ENCODE measurements around the gene TMEM43. TPM values are rescaled to one million over a fixed set of nuclear protein-coding genes. Genes with fewer than 3 reads are reported as not detected.

TMEM43 gene
- total and polyA plus RNA-seq, 2 of the 13 experiments (the other 11 are each of a cell fraction or from before 2014, with no cell fraction given), result 48.9 to 50.5 TPM

DNA sequence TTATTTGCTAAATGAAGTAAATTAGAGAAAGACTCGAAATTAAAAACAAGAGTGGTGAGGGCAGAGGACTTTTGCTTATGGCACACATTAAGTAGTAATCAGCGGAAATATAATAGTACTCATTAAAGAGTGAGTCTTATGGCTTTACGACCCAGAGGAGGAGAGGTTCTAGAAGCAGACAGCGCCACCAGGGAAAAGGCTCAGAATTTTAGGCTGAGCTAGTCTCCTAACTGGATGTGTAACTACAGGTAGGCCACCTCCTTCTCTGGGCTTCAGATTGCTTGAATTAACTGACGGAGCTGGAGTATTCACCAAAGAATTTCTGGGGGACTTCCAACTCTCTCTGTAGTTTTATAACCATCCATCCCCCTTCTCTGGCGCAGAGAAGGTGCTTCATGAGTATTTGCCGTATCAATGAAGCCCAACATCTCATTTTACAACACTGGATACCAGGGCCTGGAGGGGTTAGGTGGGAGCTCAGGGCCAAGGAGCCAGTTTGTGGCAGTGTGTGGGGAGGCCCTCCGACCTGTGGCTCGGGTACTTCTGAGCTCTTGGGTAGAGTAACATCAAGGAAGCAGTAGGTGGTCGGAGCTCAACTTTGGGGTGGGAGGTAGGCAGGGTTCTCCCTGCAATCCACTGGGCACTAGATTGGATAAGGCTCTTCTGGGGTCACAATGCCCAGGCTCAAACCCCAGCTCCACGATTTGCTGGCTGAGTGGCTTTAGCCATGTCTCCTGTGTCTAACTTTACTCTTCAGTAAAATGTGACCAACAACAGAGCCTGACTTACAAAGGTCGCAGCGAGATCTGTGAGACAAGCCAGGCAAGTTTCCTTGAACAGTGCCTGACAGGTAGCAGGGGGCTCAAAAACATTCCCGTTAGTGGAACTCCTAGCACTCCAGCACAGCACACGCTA lies 1.3 kb upstream of the TMEM43 start:
- Histone ChIP-seq H3K9ac (ENCODE audit: insufficient read depth, low read depth, low read length) (peak overlapping the region; percentile 90), H3K4me2 (ENCODE audit: low read depth, low read length) (peak overlapping the region; percentile 91), H3K79me2 (ENCODE audit: insufficient read depth, low read length) (peaks cover 58% of the 10 kb centered on the region), H4K20me1 (ENCODE audit: insufficient read depth, low read length) (peaks cover 16% of the 10 kb centered on the region), H3K9me3 (ENCODE audit: low read length) (no peaks in the 10 kb centered on the region), H3K36me3 (replicated peaks in 1 of 2; ENCODE audit: control insufficient read depth in 1 of 2, insufficient read depth in 2 of 2, low read length in 2 of 2) (peaks cover 1 to 18% of the 10 kb centered on the region in 2 experiments; a peak in 3 of 5 replicates), H3K4me3 (replicated peaks in 1 of 3; ENCODE audit: insufficient read depth in 1 of 3, low read depth in 2 of 3, low read length in 3 of 3) (peak overlapping the region; percentile 52 to 95 (median 80)), H3K4me1 (ENCODE audit: insufficient read depth, low read length) (peaks cover 65% of the 10 kb centered on the region), H3K27me3 (ENCODE audit: control insufficient read depth in 1 of 2, insufficient read depth in 2 of 2, low read length in 2 of 2) (no peaks in the 10 kb centered on the region; a peak in 1 of 5 replicates), H3K27ac (ENCODE audit: extremely low read length, insufficient read depth, low read length) (peak overlapping the region; percentile 95), H2AFZ (ENCODE audit: low read length) (no peak overlapping the region)
- CTCF ChIA-PET (ENCODE audit: low intra/inter-chr PET ratio, low total read pairs), result no interaction called here
- peak; percentile 28 for FAIRE-seq
- 49% methylated on average over 9 of the region's 15 CpGs for WGBS (ENCODE audit: low lambda C conversion rate)
- TSS peak; percentile 63 for BruUV-seq (replicated peaks)
- DNase-seq (ENCODE audit: low spot score), result no peak
- POLR2A ChIA-PET, result interaction anchor here (1.3 to 5.0 kb wide), 6 partner anchors 11 to 644 kb away, joined by 3 to 75 read pairs (median 12); partner anchors contain the start of genes HDAC11, LSM3 and XPC
- in situ Hi-C loops (cut with HindIII; ENCODE audit: extremely low pct_ligation_motif_present, low pct_unique_long_range_greater_than_20kb), result no loop called here
- no peak for ATAC-seq
- intact Hi-C loops (cut with micrococcal nuclease; ENCODE audit: unreplicated experiment), result no loop called here
- 0 out of 2 replicates have a peak, but pooled peaks have one; percentile 10 for TF ChIP-seq AHDC1 (CRISPR knock-in tag; IDR thresholded peaks at IDR 0.05; ENCODE audit: borderline replicate concordance)
- TF ChIP-seq HOXD1 (CRISPR knock-in tag; IDR thresholded peaks at IDR 0.05), result no peak
- TF ChIP-seq ZNF672 (CRISPR knock-in tag; IDR thresholded peaks at IDR 0.05), result no peak
- TF ChIP-seq ZNF678 (CRISPR knock-in tag; IDR thresholded peaks at IDR 0.05), result no peak
- TF ChIP-seq, protein P1, sequence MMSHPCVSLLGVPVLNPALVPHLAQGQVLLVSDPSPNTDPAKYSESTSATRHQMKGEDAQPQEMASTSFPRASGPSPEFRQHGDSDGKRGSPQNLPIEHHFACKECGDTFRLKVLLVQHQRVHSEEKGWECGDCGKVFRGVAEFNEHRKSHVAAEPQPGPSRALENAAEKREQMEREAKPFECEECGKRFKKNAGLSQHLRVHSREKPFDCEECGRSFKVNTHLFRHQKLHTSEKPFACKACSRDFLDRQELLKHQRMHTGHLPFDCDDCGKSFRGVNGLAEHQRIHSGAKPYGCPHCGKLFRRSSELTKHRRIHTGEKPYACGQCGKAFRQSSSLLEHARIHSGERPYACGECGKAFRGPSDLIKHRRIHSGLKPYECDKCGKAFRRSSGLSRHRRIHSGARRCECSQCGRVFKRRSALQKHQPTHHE (CRISPR knock-in tag; IDR thresholded peaks at IDR 0.05; ENCODE audit: borderline replicate concordance), result no peak
- TF ChIP-seq ZFP82 (CRISPR knock-in tag; IDR thresholded peaks at IDR 0.05; ENCODE audit: borderline replicate concordance), result no peak
- no peak for TF ChIP-seq ZNF777 (CRISPR knock-in tag; IDR thresholded peaks at IDR 0.05)
- no peak for TF ChIP-seq PHF21A (CRISPR knock-in tag; IDR thresholded peaks at IDR 0.05)
- TF ChIP-seq AKAP8 (CRISPR knock-in tag; IDR thresholded peaks at IDR 0.05), result no peak
- TF ChIP-seq THAP9 (CRISPR knock-in tag; IDR thresholded peaks at IDR 0.05; ENCODE audit: borderline replicate concordance), result no peak
- TF ChIP-seq ZNF484 (CRISPR knock-in tag; IDR thresholded peaks at IDR 0.05; ENCODE audit: borderline replicate concordance, low read depth), result no peak
- no peak for TF ChIP-seq ZFX (CRISPR knock-in tag; IDR thresholded peaks at IDR 0.05; ENCODE audit: low read depth)
